Stimulated activated naive CD8-positive, alpha-beta T cell treated with anti-CD3 and anti-CD28 coated beads, Interleukin-15, amount 100 ng/mL, for 72 hours (primary cell): ENCODE measurements around the gene PDE4D.

ENCODE experiments used
- ATAC-seq: fragments of 150-1000 bp; cut with Tn5 transposase; 2 replicates; pipeline ENCODE4 v1.10.0; 2021; ENCODE audit warnings: mild to moderate bottlenecking, moderate library complexity
- DNase-seq, 2 donors: peaks; one replicate each; pipeline ENCODE4 v3.0.0; 2021 to 2022
- H3K27ac Mint-ChIP-seq, 2 donors: one replicate each; pipeline ENCODE4 v1.8.0; 2022; ENCODE audit warnings: mild to moderate bottlenecking in 2 of 2, mixed read lengths in 2 of 2, moderate library complexity in 2 of 2
- H3K27me3 Mint-ChIP-seq: one replicate; pipeline ENCODE4 v1.8.0; 2022; ENCODE audit warnings: mixed read lengths
- H3K4me1 Mint-ChIP-seq: one replicate; pipeline ENCODE4 v1.8.0; 2022; ENCODE audit warnings: mild to moderate bottlenecking, mixed read lengths
- H3K4me3 Mint-ChIP-seq, 2 donors: one replicate each; pipeline ENCODE4 v1.8.0; 2022; ENCODE audit warnings: mild to moderate bottlenecking in 2 of 2, mixed read lengths in 2 of 2, moderate library complexity in 1 of 2
- H3K9me3 Mint-ChIP-seq, 2 donors: one replicate each; pipeline ENCODE4 v1.8.0; 2022; ENCODE audit warnings: mixed read lengths in 2 of 2

The PDE4D gene

DNA sequence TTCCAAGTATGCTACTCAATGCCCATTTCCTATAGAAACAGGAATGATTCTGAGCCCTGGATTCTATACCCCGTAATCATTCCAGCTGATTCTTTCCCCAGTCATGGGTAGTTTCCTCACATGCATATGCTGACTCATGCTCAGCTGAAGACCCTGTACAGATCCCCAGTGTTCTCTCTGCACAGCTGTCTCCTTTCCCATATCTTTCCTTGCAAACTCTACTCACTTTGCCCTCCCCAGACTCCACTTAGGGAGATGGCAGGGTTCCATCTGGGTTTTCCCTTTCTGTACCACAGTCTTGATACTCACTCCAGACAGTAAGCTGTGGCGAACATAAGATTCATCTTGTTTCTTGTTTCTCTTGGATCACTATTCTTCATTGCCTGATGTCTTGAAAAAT is 953.1 kb downstream of the PDE4D start:
- H3K4me3 Mint-ChIP-seq, result no peak overlapping the region
- no peak overlapping the region for H3K27ac Mint-ChIP-seq
- no peaks in the 10 kb centered on the region for H3K9me3 Mint-ChIP-seq
- peaks cover 8% of the 10 kb centered on the region for H3K27me3 Mint-ChIP-seq
- no peak for DNase-seq
- no peak for ATAC-seq
- H3K4me1 Mint-ChIP-seq, result no peaks in the 10 kb centered on the region

DNA sequence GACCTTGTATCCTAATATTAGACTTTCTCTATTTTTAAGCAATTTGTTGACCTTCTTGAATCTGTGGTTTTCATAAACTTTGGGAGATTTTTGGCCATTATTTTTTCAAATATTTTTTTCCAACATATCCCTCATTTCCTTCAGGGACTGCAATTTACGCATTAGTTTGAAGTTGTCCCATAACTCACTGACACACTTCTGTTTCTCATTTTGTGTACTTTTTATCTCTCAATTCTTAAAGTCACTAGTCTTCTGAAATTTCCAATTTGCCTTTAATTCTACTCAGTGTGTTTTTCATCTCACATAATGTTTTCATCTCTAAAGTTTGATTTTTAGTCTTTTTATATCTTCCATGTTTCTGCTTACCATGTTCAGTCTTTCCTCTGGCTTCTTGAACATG is 953.9 kb downstream of the PDE4D start:
- no peaks in the 10 kb centered on the region for H3K9me3 Mint-ChIP-seq
- H3K27me3 Mint-ChIP-seq, result peaks cover 8% of the 10 kb centered on the region
- ATAC-seq, result no peak
- H3K4me3 Mint-ChIP-seq, result no peak overlapping the region
- DNase-seq, result no peak
- H3K4me1 Mint-ChIP-seq, result peaks cover 7% of the 10 kb centered on the region
- no peak overlapping the region for H3K27ac Mint-ChIP-seq

DNA sequence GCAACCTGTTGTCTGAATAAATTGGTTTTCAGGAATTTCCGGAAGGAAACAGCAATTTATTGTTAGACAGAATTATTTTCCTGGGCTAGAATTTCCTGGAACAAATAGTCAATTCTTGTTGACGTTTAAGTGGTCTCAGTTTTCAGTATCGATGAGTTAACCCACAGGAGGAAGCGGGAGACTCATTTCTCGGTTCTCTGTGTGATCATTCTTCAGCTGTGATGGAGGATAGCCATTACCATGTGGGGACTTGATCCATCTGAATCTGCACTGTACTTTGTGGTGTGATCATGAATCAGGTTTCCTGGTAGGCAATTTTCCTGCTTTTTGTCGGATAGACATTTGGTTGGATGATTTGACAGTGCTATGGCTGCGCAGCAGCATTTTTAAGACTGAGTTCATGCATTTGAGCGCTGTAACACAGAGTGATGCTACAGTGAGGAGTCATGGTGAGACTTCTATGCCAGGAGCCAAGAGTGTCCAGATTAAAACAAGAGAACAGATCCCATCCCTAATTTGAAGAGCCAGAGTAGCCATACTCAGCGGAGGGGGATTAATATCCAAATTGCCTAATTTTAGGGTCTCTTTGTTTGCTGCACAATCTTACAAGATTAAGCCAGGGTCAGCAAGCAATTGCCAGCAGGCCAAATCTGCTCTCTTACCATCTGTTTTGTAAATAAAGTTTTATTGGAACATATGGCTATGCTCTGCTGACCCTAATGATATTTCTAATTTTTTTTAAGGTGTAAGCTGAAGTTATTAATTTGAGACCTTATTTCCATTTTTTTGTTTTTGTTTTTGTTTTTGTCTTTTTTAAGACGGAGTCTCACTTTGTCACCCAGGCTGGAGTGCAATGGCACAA is 954.7 kb downstream of the PDE4D start:
- Mint-ChIP-seq H3K9me3 (no peaks in the 10 kb centered on the region), H3K4me3 (no peak overlapping the region), H3K27ac (no peak overlapping the region), H3K27me3 (peaks cover 8% of the 10 kb centered on the region), H3K4me1 (peaks cover 11% of the 10 kb centered on the region)
- DNase-seq, result no peak
- peak; percentile 49 for ATAC-seq

DNA sequence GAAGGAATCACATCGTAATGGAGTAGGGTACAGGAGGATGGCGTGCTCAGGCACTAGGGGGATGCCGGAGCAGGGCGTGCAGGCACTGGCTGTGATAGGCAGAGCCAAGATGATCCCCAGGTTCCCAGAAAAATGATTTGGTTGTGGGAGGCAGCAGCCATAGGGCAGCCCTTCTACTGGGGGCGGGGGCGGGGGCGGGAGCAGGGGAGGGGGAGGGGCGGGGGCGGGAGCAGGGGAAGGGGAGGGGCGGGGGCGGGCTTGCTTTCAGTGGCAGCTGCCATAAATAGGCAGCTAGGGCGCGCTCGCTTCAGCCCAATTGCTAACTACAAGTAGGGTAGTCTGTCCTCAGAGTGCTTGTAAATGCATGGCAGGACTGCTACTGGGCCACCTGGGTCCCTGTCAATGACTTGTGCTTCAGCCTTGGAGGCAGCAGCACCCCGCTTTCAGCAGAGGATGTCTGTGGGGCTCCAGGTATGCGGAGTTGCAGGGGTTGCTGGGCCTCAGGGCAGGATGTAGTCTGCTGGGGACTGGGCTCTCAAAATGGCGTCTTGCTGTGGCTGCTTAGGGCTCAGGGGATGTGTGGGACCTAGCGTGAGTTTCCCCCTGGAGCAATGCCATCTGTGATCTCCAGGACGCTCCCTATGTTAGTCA is 956.4 kb downstream of the PDE4D start:
- H3K4me1 Mint-ChIP-seq, result peaks cover 11% of the 10 kb centered on the region
- no peaks in the 10 kb centered on the region for H3K9me3 Mint-ChIP-seq
- peaks cover 9% of the 10 kb centered on the region for H3K27me3 Mint-ChIP-seq

DNA sequence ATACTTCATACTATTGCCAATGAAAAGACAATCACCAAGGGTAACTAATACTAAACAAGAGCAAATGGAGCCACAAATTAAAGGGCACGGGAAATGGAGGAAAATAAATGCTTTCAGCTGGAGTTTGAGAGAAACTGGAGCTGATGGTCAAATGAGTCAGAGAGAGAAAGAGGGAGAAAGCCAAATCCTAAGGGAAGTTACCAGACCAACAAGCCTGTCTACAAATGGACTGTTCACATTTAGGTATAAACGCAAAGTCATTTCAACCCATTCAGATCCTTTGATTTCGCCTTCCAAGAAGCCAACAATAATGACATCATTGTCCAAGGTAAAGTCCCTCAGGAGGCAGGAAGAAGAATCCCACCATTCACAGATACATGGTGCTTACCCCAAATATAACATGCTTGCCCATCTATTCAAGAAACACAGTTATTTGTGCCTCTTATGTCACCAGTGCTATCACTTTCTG is 958.9 kb downstream of the PDE4D start:
- H3K4me3 Mint-ChIP-seq, result peak overlapping the region; percentile 24 to 38

More for the DNA sequence above, 956.4 kb downstream of the PDE4D start:
- Mint-ChIP-seq H3K4me3 (no peak overlapping the region), H3K27ac (no peak overlapping the region)
- ATAC-seq, result peak; percentile 22
- no peak for DNase-seq

DNA sequence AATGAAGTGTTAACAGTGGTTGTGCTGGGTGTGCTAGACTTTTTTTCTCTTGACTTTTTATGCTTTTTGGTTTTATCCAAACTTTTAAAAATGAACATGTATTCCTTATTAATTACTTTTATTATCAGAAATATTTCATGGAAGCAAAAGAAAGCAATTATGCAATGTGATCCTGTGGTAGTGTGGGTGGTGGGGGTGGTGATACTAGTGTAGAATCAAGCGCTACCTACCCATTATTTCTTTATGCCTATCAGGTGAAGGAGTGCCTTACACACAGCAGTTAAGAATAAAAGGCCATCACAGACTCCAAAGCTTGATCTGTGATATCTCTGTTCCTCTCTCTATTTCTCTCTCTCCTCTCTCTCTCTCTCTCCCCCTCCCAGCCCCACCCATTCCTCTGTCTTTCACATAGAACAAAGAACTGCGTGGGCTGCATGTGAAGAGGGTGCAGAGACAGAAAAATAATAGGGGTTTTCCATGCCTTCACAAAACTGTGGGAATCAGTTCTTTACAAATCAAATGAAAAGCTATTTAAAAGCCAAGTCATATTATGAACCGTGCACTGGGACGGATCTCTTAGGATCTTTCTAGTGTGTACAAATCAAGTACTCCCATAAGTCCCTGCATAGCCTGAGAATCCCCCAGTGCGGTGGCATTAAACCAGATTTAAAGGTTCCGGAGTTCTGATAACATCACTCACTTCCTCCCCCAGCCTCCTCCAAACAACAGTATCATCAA is 959.5 kb downstream of the PDE4D start:
- Mint-ChIP-seq H3K4me1 (peaks cover 11% of the 10 kb centered on the region), H3K9me3 (no peaks in the 10 kb centered on the region), H3K27ac (peak overlapping the region in 1 of 2 donors; percentile 68), H3K4me3 (peak overlapping the region; percentile 24 to 38), H3K27me3 (peaks cover 10% of the 10 kb centered on the region)
- ATAC-seq (peak; percentile 87), DNase-seq (peak; percentile 24 to 40)

More for the DNA sequence above, 958.9 kb downstream of the PDE4D start:
- Mint-ChIP-seq H3K27me3 (peaks cover 10% of the 10 kb centered on the region), H3K4me1 (peaks cover 11% of the 10 kb centered on the region), H3K9me3 (no peaks in the 10 kb centered on the region), H3K27ac (peak overlapping the region in 1 of 2 donors; percentile 68)
- ATAC-seq (peak; percentile 13), DNase-seq (no peak)

DNA sequence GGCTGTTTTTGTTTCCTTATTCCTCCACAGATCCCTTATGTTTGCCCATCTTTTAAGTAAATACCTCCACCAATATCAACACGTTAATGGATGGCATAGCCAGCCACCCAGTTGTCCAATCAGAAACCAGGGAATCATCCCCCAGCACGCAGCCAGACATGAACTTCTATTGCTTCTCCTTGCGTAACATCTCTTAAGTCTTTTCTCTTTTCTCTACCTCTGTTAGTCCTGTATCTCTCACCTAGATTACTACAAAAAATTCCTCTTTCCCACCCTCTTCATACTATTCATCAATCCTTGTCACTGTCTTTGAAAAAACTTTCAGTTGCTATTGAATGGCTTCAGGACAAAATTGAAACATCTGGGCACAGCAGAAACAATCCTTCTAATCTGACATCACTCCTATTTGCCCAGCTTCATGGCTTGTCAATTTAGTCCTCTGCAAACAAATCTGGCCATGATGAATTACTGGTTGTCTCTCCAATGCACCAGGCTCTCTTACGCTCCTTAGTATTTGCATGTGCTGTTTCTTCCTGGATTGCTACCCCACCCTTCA is 961.4 kb downstream of the PDE4D start:
- peak overlapping the region in 1 of 2 donors; percentile 41 for H3K27ac Mint-ChIP-seq
- no peaks in the 10 kb centered on the region for H3K9me3 Mint-ChIP-seq
- no peak for ATAC-seq
- peaks cover 17% of the 10 kb centered on the region for H3K4me1 Mint-ChIP-seq
- H3K27me3 Mint-ChIP-seq, result peaks cover 10% of the 10 kb centered on the region
- H3K4me3 Mint-ChIP-seq, result no peak overlapping the region
- DNase-seq, result no peak

DNA sequence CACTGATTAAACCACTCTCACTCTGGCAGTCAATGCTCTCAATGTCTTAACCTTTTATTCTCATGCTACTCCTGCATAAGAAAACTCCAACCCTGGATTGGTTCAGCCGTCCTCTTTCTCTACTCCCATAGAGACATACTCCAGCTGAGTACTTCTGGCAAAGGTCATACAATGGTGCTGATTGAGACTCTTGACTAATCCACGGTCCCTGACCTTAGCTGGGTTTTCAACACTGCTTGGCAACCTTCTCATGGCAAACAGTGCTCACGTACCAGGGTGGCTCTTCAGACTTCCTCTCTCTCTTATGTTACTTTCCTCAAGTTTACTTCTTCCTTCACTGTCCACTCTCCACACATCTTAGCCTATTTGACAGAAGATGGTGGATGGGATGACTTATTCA is 963.0 kb downstream of the PDE4D start:
- peaks cover 10% of the 10 kb centered on the region for H3K27me3 Mint-ChIP-seq
- H3K9me3 Mint-ChIP-seq, result no peaks in the 10 kb centered on the region
- DNase-seq (no peak), ATAC-seq (no peak)
- no peak overlapping the region for H3K27ac Mint-ChIP-seq
- peaks cover 29% of the 10 kb centered on the region for H3K4me1 Mint-ChIP-seq
- no peak overlapping the region for H3K4me3 Mint-ChIP-seq

DNA sequence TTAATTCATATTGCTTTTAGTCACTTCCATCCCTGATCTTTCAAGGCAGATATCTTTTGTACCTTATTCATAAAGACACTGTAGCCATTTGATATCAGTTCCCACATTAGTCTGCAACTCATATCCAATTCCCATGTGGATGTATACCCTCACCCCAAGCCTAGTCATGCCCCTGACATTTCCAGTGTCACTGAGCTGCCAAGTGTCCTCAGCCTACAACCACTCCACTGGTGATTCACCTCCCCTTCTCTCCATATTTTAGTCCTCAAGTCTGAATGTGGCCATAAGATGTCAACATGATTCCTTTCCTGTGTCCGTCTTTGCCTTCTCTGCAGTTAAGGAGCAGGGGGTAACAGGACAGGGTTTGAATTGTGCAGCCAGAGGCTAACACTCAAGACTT is 963.8 kb downstream of the PDE4D start:
- Mint-ChIP-seq H3K9me3 (no peaks in the 10 kb centered on the region), H3K27ac (no peak overlapping the region), H3K4me1 (peaks cover 23% of the 10 kb centered on the region), H3K4me3 (no peak overlapping the region), H3K27me3 (peaks cover 10% of the 10 kb centered on the region)
- ATAC-seq (no peak), DNase-seq (no peak)

DNA sequence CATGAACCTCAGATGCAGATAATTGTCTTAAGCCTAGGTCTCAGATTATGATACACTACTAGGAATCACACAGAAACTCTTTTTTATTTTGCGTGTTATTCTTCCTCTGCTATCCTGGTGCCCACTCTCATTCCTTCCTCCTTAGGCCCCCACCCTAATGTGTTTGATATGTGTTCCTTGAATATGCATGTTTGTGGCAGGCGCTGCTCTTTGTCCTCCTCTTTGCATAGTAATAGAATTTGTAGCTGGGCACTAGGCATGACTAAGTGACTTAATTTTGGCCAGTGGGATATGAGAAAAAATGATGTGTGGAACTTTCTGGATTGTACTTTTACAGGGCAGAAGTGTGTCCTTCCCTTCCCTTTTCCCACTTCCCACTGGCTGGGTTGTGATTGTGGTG is 965.6 kb downstream of the PDE4D start:
- Mint-ChIP-seq H3K9me3 (no peaks in the 10 kb centered on the region), H3K27me3 (peaks cover 10% of the 10 kb centered on the region), H3K4me3 (no peak overlapping the region), H3K4me1 (peaks cover 18% of the 10 kb centered on the region), H3K27ac (no peak overlapping the region)
- DNase-seq, result no peak
- no peak for ATAC-seq

DNA sequence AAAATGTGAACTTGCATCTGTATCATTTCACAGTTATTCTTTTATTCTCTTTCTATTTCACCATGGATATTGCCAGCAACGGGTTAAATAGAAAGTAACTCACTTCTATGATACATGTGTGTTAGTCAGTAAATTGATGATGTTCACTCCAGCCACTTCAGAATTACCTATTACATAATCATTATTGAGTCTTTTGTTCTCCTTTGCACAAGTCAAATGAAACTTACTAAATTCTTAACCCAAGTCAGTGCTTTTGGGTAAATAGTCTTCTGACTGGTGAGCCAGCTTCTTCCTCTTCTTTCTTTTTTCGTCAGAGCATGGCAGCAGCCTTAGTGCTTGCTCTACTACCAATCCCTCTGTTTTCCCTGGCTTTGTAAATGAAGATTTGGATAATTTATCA is 966.3 kb downstream of the PDE4D start:
- H3K27ac Mint-ChIP-seq, result no peak overlapping the region
- ATAC-seq (peak; percentile 28), DNase-seq (no peak)
- no peaks in the 10 kb centered on the region for H3K9me3 Mint-ChIP-seq
- H3K4me1 Mint-ChIP-seq, result peaks cover 18% of the 10 kb centered on the region
- H3K4me3 Mint-ChIP-seq, result no peak overlapping the region
- H3K27me3 Mint-ChIP-seq, result peaks cover 15% of the 10 kb centered on the region

DNA sequence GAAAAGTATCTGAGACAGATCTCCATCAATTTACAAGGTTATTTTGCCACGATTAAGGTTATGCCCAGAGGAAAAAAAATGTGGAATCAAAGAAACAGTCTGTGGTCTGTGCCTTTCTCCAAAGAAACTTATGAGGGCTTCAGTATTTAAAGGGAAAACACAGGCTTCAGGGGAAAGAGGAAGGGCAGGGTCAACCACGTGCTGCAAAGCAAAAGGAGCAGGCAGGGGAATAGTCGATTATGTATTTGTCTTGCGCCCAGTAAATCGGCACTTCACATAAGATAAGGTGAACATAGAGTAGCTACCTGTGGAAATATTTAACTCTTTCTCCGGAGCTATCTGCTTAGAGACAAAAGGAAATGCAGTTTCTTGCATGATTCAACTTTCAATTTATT is 967.0 kb downstream of the PDE4D start:
- ATAC-seq, result no peak
- H3K9me3 Mint-ChIP-seq, result no peaks in the 10 kb centered on the region

DNA sequence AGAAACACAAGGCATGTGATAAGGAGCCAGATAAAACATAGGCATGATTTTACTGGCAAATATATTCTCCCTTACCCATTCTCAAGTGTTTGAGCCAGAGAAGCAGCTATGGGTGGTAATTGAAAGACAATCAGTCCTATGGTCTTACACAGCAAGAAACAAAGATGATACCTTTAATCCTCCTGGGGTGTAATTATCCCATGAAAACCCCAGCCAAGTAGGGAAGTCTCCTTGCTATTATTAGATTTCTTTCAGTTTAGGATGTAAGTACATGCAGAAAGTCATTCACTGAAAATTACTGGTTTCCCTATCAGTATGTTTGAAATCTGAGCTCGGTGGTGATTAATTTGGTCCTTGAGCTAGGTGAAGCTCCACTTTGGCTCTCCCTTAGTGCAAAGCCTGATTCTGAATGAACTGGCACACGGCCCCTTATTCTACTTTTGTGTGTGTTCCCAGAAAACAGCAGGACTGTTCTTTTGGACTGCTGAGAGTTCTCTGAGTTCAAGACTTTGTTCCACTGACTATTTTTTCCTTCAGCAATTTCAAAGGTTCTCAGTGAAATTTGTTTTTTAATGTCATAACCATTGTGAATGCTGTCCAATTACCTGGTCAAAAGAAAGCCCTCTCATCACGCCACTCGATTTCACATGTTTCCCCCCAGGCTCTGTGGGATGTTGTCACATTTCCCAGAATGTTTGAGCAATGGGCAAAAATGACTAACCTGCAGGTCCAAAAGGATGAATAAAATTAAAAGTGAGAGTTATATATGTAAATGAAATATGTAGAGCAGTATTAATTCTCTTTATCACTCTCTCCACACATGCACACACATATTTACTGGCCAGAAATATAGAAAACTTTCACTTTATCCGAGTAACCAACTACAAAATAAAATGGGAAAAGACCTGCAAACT is 967.6 kb downstream of the PDE4D start:
- peak overlapping the region; percentile 9 to 66 for H3K4me3 Mint-ChIP-seq
- ATAC-seq, result peak; percentile 31
- H3K9me3 Mint-ChIP-seq, result no peaks in the 10 kb centered on the region
- peaks cover 6% of the 10 kb centered on the region for H3K27me3 Mint-ChIP-seq
- peaks cover 18% of the 10 kb centered on the region for H3K4me1 Mint-ChIP-seq
- peak overlapping the region in 1 of 2 donors; percentile 43 for H3K27ac Mint-ChIP-seq
- DNase-seq, result no peak

More for the DNA sequence above, 967.0 kb downstream of the PDE4D start:
- DNase-seq, result no peak
- peak overlapping the region in 1 of 2 donors; percentile 43 for H3K27ac Mint-ChIP-seq
- H3K4me3 Mint-ChIP-seq, result peak overlapping the region; percentile 9 to 66
- H3K4me1 Mint-ChIP-seq, result peaks cover 18% of the 10 kb centered on the region
- peaks cover 9% of the 10 kb centered on the region for H3K27me3 Mint-ChIP-seq

DNA sequence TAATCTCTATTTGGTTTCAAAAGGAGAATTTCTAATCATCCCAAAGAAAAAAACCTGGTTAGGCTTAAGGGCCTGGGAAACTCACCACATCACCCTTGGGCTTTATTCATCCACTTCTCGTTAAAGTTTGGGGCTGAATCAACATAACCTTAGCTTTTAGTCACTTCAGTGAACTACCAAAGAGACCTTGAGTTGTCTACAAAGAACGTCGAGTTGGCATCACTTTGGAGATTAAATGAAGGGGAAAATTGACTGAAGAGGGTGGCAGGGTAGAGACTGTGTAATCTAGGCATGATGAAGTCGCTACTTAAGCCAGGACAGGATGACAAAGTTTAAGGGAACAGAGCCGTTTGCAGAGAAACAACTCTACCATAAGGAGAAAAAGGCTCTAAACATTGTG is 969.2 kb downstream of the PDE4D start:
- Mint-ChIP-seq H3K27me3 (peaks cover 6% of the 10 kb centered on the region), H3K27ac (no peak overlapping the region), H3K4me3 (no peak overlapping the region), H3K4me1 (peaks cover 18% of the 10 kb centered on the region), H3K9me3 (no peaks in the 10 kb centered on the region)
- DNase-seq (no peak), ATAC-seq (no peak)
